HCT116 (cell line): ENCODE results near the gene PTX4. TPM values are rescaled to one million over a fixed set of nuclear protein-coding genes. Genes with fewer than 3 reads are reported as not detected.

Source experiments
- ATAC-seq: fragments of 200-7000 bp; cut with Tn5 transposase; 2 replicates; pipeline ENCODE4 v1.9.1; 2020; ENCODE audit warnings: mild to moderate bottlenecking, moderate library complexity
- BruUV-seq: library from RNA; stranded (reverse); fragments of 400-500 nt; replicated peaks from 2 replicates; lab custom pipeline; 2021; lab: Mats Ljungman, UMichigan
- CTCF ChIA-PET: fragments of 300-600 bp; sonication (Branson Sonifier 250); formaldehyde crosslinking; loops from one replicate; lab custom pipeline; 2021; ENCODE audit warnings: antibody characterized with exemption; lab: Charles Lee
- POLR2A ChIA-PET: fragments of 300-600, 350-600 bp; sonication (Branson Sonifier 250); formaldehyde crosslinking; loops from one replicate; lab custom pipeline; 2021; ENCODE audit warnings: antibody characterized with exemption; lab: Charles Lee
- RAD21 ChIA-PET, 2 experiments: fragments of 300-600 bp; sonication (Branson Sonifier 250); formaldehyde crosslinking; loops; one replicate each; lab custom pipeline; 2023; ENCODE audit warnings: low total read pairs in 2 of 2; ENCODE audit not compliant: uncharacterized antibody in 2 of 2, unreplicated experiment in 2 of 2, low non-redundant PET in 1 of 2; lab: Charles Lee
- DNase-seq: peaks from one replicate; pipeline ENCODE4 v3.0.0-alpha.2; 2010; ENCODE audit warnings: low read depth, low spot score
- H2AFZ ChIP-seq: fragments of 200-600 bp; shearing (Covaris generic), sonication (generic); 2 replicates; pipeline ENCODE4 v1.6.1; 2017; ENCODE audit warnings: low read depth, mixed run types, mixed read lengths, antibody characterized with exemption, low read length; ENCODE audit not compliant: poor library complexity, severe bottlenecking
- H3K27ac ChIP-seq: 2 replicates; pipeline ENCODE4 v1.5.1; 2012; ENCODE audit warnings: low read depth, low read length
- H3K27me3 ChIP-seq: fragments of 200-600 bp; sonication (generic); 2 replicates; pipeline ENCODE4 v1.6.1; 2016; ENCODE audit warnings: mixed run types, low read length, mixed read lengths; ENCODE audit not compliant: insufficient read depth
- H3K36me3 ChIP-seq, 2 experiments: fragments of 200-500 bp in 1 of 2; fragments of 200-600 bp in 1 of 2; sonication (Bioruptor generic) in 1 of 2; sonication (generic) in 1 of 2; 2 replicates each; pipeline versions ENCODE4 v1.5.1 to v1.6.1; 2014 to 2016; ENCODE audit warnings: low read length in 2 of 2, inconsistent platforms in 1 of 2, mixed read lengths in 1 of 2, mixed run types in 1 of 2; ENCODE audit not compliant: insufficient read depth in 2 of 2, control insufficient read depth in 1 of 2
- H3K4me1 ChIP-seq, 2 experiments: fragments of 200-600 bp in 1 of 2; sonication (generic) in 1 of 2; 2 replicates each; pipeline versions ENCODE4 v1.5.1 to v1.6.1; 2012 to 2017; ENCODE audit warnings: low read length in 2 of 2, inconsistent platforms in 1 of 2, mild to moderate bottlenecking in 1 of 2, mixed read lengths in 1 of 2, mixed run types in 1 of 2, moderate library complexity in 1 of 2; ENCODE audit not compliant: insufficient read depth in 2 of 2, control insufficient read depth in 1 of 2
- H3K4me2 ChIP-seq: fragments of 200-600 bp; sonication (generic); 2 replicates; pipeline ENCODE4 v1.6.1; 2017; ENCODE audit warnings: mixed run types, low read length, mixed read lengths
- H3K4me3 ChIP-seq, 2 experiments: fragments of 200-600 bp in 1 of 2; sonication (generic) in 1 of 2; replicated peaks in 1 of 2; 2 replicates each; pipeline ENCODE4 v1.5.1; 2011 to 2016; ENCODE audit warnings: low read length in 2 of 2, control low read depth in 1 of 2, low read depth in 1 of 2, mild to moderate bottlenecking in 1 of 2, mixed read lengths in 1 of 2, mixed run types in 1 of 2
- H3K79me2 ChIP-seq: fragments of 200-600 bp; sonication (generic); 2 replicates; pipeline ENCODE4 v1.6.1; 2017; ENCODE audit warnings: mild to moderate bottlenecking, mixed run types, low read length, moderate library complexity, mixed read lengths; ENCODE audit not compliant: insufficient read depth
- H3K9ac ChIP-seq: fragments of 200-600 bp; sonication (generic); 2 replicates; pipeline ENCODE4 v1.6.1; 2016; ENCODE audit warnings: low read length, mixed read lengths
- H3K9me2 ChIP-seq: fragments of 200-600 bp; sonication (generic), shearing (Covaris generic); 2 replicates; pipeline ENCODE4 v1.6.1; 2017; ENCODE audit warnings: mixed run types, mild to moderate bottlenecking, moderate library complexity; ENCODE audit not compliant: insufficient read depth
- H3K9me3 ChIP-seq, 2 experiments: fragments of 200-500 bp in 1 of 2; fragments of 200-600 bp in 1 of 2; sonication (Bioruptor generic) in 1 of 2; sonication (generic) in 1 of 2; 2 replicates each; pipeline ENCODE4 v1.6.1; 2014 to 2017; ENCODE audit warnings: low read length in 2 of 2, mixed read lengths in 2 of 2, inconsistent platforms in 1 of 2, low read depth in 1 of 2, mild to moderate bottlenecking in 1 of 2, mixed run types in 1 of 2, moderate library complexity in 1 of 2; ENCODE audit not compliant: control insufficient read depth in 1 of 2, insufficient read depth in 1 of 2
- H4K20me1 ChIP-seq: fragments of 200-600 bp; sonication (generic), shearing (Covaris generic); 2 replicates; pipeline ENCODE4 v1.6.1; 2017; ENCODE audit warnings: mixed run types, mild to moderate bottlenecking, moderate library complexity; ENCODE audit not compliant: insufficient read depth
- ATF3 ChIP-seq: IDR thresholded peaks from 2 replicates; pipeline ENCODE4 v1.6.1; 2012
- CEBPB ChIP-seq: IDR thresholded peaks from 2 replicates; pipeline ENCODE4 v1.6.1; 2012; ENCODE audit warnings: low read depth
- CTCF ChIP-seq, 3 experiments: fragments of 200-600 bp in 1 of 3; sonication (generic) in 1 of 3; IDR thresholded peaks in 2 of 3; conservative IDR thresholded peaks in 1 of 3; 2 replicates each; pipeline ENCODE4 v1.5.1; 2012 to 2017; ENCODE audit warnings: low read depth in 2 of 3, low read length in 2 of 3, antibody characterized with exemption in 1 of 3, borderline replicate concordance in 1 of 3, control low read depth in 1 of 3, mild to moderate bottlenecking in 1 of 3, mixed read lengths in 1 of 3, mixed run types in 1 of 3, moderate library complexity in 1 of 3; ENCODE audit not compliant: insufficient read depth in 1 of 3
- ELF1 ChIP-seq: IDR thresholded peaks from 2 replicates; pipeline ENCODE4 v1.6.1; 2012; ENCODE audit warnings: low read depth, borderline replicate concordance
- EZH2 ChIP-seq: fragments of 200-600 bp; sonication (generic); IDR thresholded peaks from 2 replicates; pipeline ENCODE4 v1.6.1; 2017; ENCODE audit warnings: antibody characterized with exemption, mixed run types
- EZH2phosphoT487 ChIP-seq: fragments of 200-600 bp; IDR thresholded peaks from 2 replicates; pipeline ENCODE4 v1.6.1; 2018; ENCODE audit warnings: antibody characterized with exemption, borderline replicate concordance
- FOSL1 ChIP-seq: IDR thresholded peaks from 2 replicates; pipeline ENCODE4 v1.6.1; 2012; ENCODE audit warnings: low read depth
- JUND ChIP-seq: IDR thresholded peaks from 2 replicates; pipeline ENCODE4 v1.6.1; 2012
- MAX ChIP-seq: IDR thresholded peaks from 2 replicates; pipeline ENCODE4 v1.6.1; 2012
- POLR2AphosphoS5 ChIP-seq: IDR thresholded peaks from 2 replicates; pipeline ENCODE4 v1.6.1; 2011; ENCODE audit warnings: mild to moderate bottlenecking, low read depth, low read length, moderate library complexity
- RAD21 ChIP-seq: IDR thresholded peaks from 2 replicates; pipeline ENCODE4 v1.6.1; 2012; ENCODE audit warnings: low read depth, mild to moderate bottlenecking
- REST ChIP-seq: IDR thresholded peaks from 2 replicates; pipeline ENCODE4 v1.6.1; 2012; ENCODE audit warnings: low read depth
- SIN3A ChIP-seq: IDR thresholded peaks from 2 replicates; pipeline ENCODE4 v1.6.1; 2012; ENCODE audit warnings: low read depth
- SP1 ChIP-seq: IDR thresholded peaks from 2 replicates; pipeline ENCODE4 v1.6.1; 2012; ENCODE audit warnings: low read depth
- ZNF274 ChIP-seq: fragments of 200-500 bp; sonication (Bioruptor generic); IDR thresholded peaks from 2 replicates; pipeline ENCODE4 v1.6.1; 2014; ENCODE audit warnings: mild to moderate bottlenecking, low read depth, low read length, inconsistent platforms
- intact Hi-C: fragments of 100-400 bp; cut with micrococcal nuclease; formaldehyde crosslinking; loops from 2 replicates; pipeline ENCODE4 v1.10.0; 2022
- total RNA-seq: library from RNA; stranded (reverse); gene quantifications from one replicate; pipeline ENCODE4 v1.2.1, GENCODE V29; 2021; ENCODE audit not compliant: unreplicated experiment

The PTX4 gene
- total RNA-seq, 1 experiment from 2014 or later: not detected

- H3K9ac ChIP-seq: no peak overlapping the region
- H3K79me2 ChIP-seq: peaks cover 38% of the 10 kb centered on the region
- H3K27ac ChIP-seq: no peak overlapping the region
- H3K9me2 ChIP-seq: no peaks in the 10 kb centered on the region
- no peaks in the 10 kb centered on the region for H3K9me3 ChIP-seq
- CTCF ChIA-PET: no interaction called here
- H3K36me3 ChIP-seq: peaks cover 4 to 31% of the 10 kb centered on the region in 2 experiments; a peak in 3 of 4 replicates
- intact Hi-C loops: no loop called here
- no peak for TF ChIP-seq ATF3
- no peak for TF ChIP-seq FOSL1
- no peak for TF ChIP-seq SP1
- no peak for TF ChIP-seq SIN3A
- TF ChIP-seq RAD21: no peak
- TF ChIP-seq POLR2AphosphoS5: no peak
- TF ChIP-seq ZNF274: no peak
- H4K20me1 ChIP-seq: no peaks in the 10 kb centered on the region
- no peak overlapping the region for H2AFZ ChIP-seq
- no peaks in the 10 kb centered on the region for H3K27me3 ChIP-seq
- RAD21 ChIA-PET: no interaction called here
- no peak overlapping the region for H3K4me2 ChIP-seq
- DNase-seq (no peak), ATAC-seq (no peak)
- H3K4me1 ChIP-seq: peaks cover 10 to 17% of the 10 kb centered on the region in 2 experiments
- BruUV-seq: no TSS peak
- POLR2A ChIA-PET: no interaction called here
- no peak overlapping the region for H3K4me3 ChIP-seq
Observed at GRCh38 chr16:1495889-1496262, 7.1 kb upstream of the PTX4 start.

GRCh38 chr16:1495211-1495888 is 6.6 kb upstream of the PTX4 start:
- ATAC-seq (no peak), DNase-seq (no peak)
- intact Hi-C loops: no loop called here
- H3K4me1 ChIP-seq: peaks cover 10 to 17% of the 10 kb centered on the region in 2 experiments
- ChIA-PET RAD21 (no interaction called here), CTCF (no interaction called here), POLR2A (no interaction called here)
- H3K36me3 ChIP-seq: peaks cover 3 to 30% of the 10 kb centered on the region in 2 experiments; a peak in 3 of 4 replicates
- no peaks in the 10 kb centered on the region for H3K27me3 ChIP-seq
- no peak overlapping the region for H3K9ac ChIP-seq
- no peaks in the 10 kb centered on the region for H3K9me2 ChIP-seq
- BruUV-seq: no TSS peak
- H3K9me3 ChIP-seq: no peaks in the 10 kb centered on the region
- peaks cover 38% of the 10 kb centered on the region for H3K79me2 ChIP-seq
- H4K20me1 ChIP-seq: no peaks in the 10 kb centered on the region
- no peak overlapping the region for H3K4me2 ChIP-seq
- H3K4me3 ChIP-seq: no peak overlapping the region
- H2AFZ ChIP-seq: no peak overlapping the region
- no peak overlapping the region for H3K27ac ChIP-seq
- TF ChIP-seq ELF1 (no peak), JUND (no peak), CTCF (IDR thresholded peaks at IDR 0.05 in 2 of 3, conservative IDR thresholded peaks at IDR 0.05 in 1 of 3; ENCODE audit: borderline replicate concordance in 1 of 3, insufficient read depth in 1 of 3, low read depth in 2 of 3, low read length in 2 of 3) (no peak), CEBPB (no peak), EZH2 (no peak), REST (no peak), MAX (no peak), SP1 (no peak), POLR2AphosphoS5 (no peak), EZH2phosphoT487 (no peak), RAD21 (no peak)
